ENCODE data around the gene SH3GL2. TPM values are rescaled to one million over a fixed set of nuclear protein-coding genes. Genes with fewer than 3 reads are reported as not detected.

SH3GL2 gene
- total RNA-seq, 1 donor from 2014 or later = under 0.01 TPM

DNA sequence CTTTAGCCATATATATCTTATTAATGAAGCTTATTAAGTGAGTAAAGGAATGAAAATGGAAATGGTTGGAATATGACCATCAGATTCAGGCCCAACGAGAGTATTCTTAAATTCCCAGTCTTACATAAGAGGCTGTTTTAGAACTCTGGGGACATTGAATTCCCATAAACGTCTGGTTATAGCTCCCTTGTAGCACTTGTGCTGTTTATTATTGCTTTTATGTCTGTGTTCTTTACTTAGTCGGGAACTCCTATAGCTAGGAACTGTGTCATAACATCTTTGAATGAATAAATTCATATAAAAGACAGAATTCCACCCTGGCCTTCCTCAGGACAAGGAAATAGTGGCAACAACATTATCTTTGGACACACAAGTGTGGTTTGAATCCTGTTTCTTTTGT is 58.4 kb downstream of the SH3GL2 start:
- Histone ChIP-seq H3K36me3 (ENCODE audit: control insufficient read depth in 3 of 3, insufficient read depth in 3 of 3, low read length in 3 of 3) (no peaks in the 10 kb centered on the region), H3K9me3 (ENCODE audit: control insufficient read depth in 3 of 3, low read length in 3 of 3) (peaks cover 0 to 2% (median 0%) of the 10 kb centered on the region in 3 donors), H3K27ac (ENCODE audit: low read depth, low read length) (no peak overlapping the region), H3K27me3 (ENCODE audit: control insufficient read depth in 3 of 3, insufficient read depth in 3 of 3, low read length in 3 of 3) (peaks cover 0 to 3% (median 0%) of the 10 kb centered on the region in 3 donors), H3K4me1 (ENCODE audit: control insufficient read depth in 3 of 3, insufficient read depth in 3 of 3, low read length in 3 of 3) (no peaks in the 10 kb centered on the region), H3K9ac (ENCODE audit: low read depth in 1 of 3, low read length in 3 of 3) (no peak overlapping the region), H3K4me3 (ENCODE audit: low read length in 3 of 3) (no peak overlapping the region)

- Histone ChIP-seq H3K9me3 (ENCODE audit: control insufficient read depth in 3 of 3, low read length in 3 of 3) (no peaks in the 10 kb centered on the region), H3K9ac (ENCODE audit: low read depth in 1 of 3, low read length in 3 of 3) (no peak overlapping the region), H3K4me3 (ENCODE audit: low read length in 3 of 3) (no peak overlapping the region), H3K27me3 (ENCODE audit: control insufficient read depth in 3 of 3, insufficient read depth in 3 of 3, low read length in 3 of 3) (no peaks in the 10 kb centered on the region), H3K36me3 (ENCODE audit: control insufficient read depth in 3 of 3, insufficient read depth in 3 of 3, low read length in 3 of 3) (no peaks in the 10 kb centered on the region), H3K4me1 (ENCODE audit: control insufficient read depth in 3 of 3, insufficient read depth in 3 of 3, low read length in 3 of 3) (no peaks in the 10 kb centered on the region), H3K27ac (ENCODE audit: low read depth, low read length) (no peak overlapping the region)
These were observed 69.7 kb downstream of the SH3GL2 start for GRCh38 chr9:17648516-17648915.

GRCh38 chr9:17651725-17652124 is 72.9 kb downstream of the SH3GL2 start:
- Histone ChIP-seq H3K9me3 (ENCODE audit: control insufficient read depth in 3 of 3, low read length in 3 of 3) (no peaks in the 10 kb centered on the region), H3K27ac (ENCODE audit: low read depth, low read length) (no peak overlapping the region), H3K27me3 (ENCODE audit: control insufficient read depth in 3 of 3, insufficient read depth in 3 of 3, low read length in 3 of 3) (no peaks in the 10 kb centered on the region), H3K36me3 (ENCODE audit: control insufficient read depth in 3 of 3, insufficient read depth in 3 of 3, low read length in 3 of 3) (no peaks in the 10 kb centered on the region), H3K4me1 (ENCODE audit: control insufficient read depth in 3 of 3, insufficient read depth in 3 of 3, low read length in 3 of 3) (no peaks in the 10 kb centered on the region), H3K4me3 (ENCODE audit: low read length in 3 of 3) (no peak overlapping the region), H3K9ac (ENCODE audit: low read depth in 1 of 3, low read length in 3 of 3) (no peak overlapping the region)

DNA sequence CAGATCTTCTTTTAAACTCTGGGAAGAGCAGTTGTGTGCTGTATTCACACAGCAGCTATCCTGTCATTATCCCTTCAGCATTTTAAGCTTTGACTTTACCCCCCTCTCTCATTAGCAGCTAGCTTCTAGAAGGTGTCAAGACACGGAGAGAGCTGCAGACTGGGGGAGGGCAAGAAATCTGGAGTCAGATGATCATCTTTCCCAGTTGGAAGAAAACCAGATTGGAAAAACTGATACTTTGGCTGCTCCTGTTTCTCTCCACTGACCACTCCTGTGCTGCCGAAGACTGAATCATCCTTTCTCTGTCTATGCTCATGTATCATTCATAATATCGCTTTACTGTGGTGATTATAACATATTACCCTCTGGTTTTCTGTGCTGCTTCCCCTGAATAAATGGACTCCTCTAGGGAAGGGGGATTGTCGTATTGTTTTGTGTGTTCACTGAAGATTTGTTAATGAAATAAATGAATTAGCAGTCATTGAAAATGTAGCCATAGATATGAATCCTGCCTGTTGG is 75.1 kb downstream of the SH3GL2 start:
- Histone ChIP-seq H3K9ac (ENCODE audit: low read depth in 1 of 3, low read length in 3 of 3) (no peak overlapping the region), H3K9me3 (ENCODE audit: control insufficient read depth in 3 of 3, low read length in 3 of 3) (no peaks in the 10 kb centered on the region), H3K27ac (ENCODE audit: low read depth, low read length) (no peak overlapping the region), H3K27me3 (ENCODE audit: control insufficient read depth in 3 of 3, insufficient read depth in 3 of 3, low read length in 3 of 3) (no peaks in the 10 kb centered on the region), H3K4me1 (ENCODE audit: control insufficient read depth in 3 of 3, insufficient read depth in 3 of 3, low read length in 3 of 3) (no peaks in the 10 kb centered on the region), H3K36me3 (ENCODE audit: control insufficient read depth in 3 of 3, insufficient read depth in 3 of 3, low read length in 3 of 3) (no peaks in the 10 kb centered on the region), H3K4me3 (ENCODE audit: low read length in 3 of 3) (no peak overlapping the region)

GRCh38 chr9:17656889-17657288 is 78.0 kb downstream of the SH3GL2 start:
- Histone ChIP-seq H3K36me3 (ENCODE audit: control insufficient read depth in 3 of 3, insufficient read depth in 3 of 3, low read length in 3 of 3) (no peaks in the 10 kb centered on the region), H3K4me1 (ENCODE audit: control insufficient read depth in 3 of 3, insufficient read depth in 3 of 3, low read length in 3 of 3) (no peaks in the 10 kb centered on the region), H3K27me3 (ENCODE audit: control insufficient read depth in 3 of 3, insufficient read depth in 3 of 3, low read length in 3 of 3) (no peaks in the 10 kb centered on the region), H3K27ac (ENCODE audit: low read depth, low read length) (no peak overlapping the region), H3K9me3 (ENCODE audit: control insufficient read depth in 3 of 3, low read length in 3 of 3) (no peaks in the 10 kb centered on the region), H3K9ac (ENCODE audit: low read depth in 1 of 3, low read length in 3 of 3) (no peak overlapping the region), H3K4me3 (ENCODE audit: low read length in 3 of 3) (no peak overlapping the region)

DNA sequence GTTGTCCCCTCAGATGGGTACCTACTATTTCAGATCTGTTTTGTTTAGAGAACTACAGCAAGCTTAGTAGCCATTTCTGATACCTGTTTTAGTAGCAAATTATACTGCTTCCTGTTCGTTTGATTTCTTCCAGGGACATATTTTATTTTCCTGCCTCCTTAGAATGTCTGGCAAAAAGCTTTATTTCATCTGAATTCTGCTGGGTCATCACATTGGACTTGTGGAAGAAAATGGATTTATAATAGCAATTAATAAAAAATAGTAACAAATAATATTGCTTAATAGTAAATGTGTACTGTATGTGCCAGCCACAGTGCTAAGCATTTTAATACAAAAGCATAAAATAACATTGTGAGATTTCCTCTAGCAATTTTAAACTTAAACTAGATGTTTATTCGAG is 79.4 kb downstream of the SH3GL2 start:
- Histone ChIP-seq H3K36me3 (ENCODE audit: control insufficient read depth in 3 of 3, insufficient read depth in 3 of 3, low read length in 3 of 3) (no peaks in the 10 kb centered on the region), H3K27me3 (ENCODE audit: control insufficient read depth in 3 of 3, insufficient read depth in 3 of 3, low read length in 3 of 3) (no peaks in the 10 kb centered on the region), H3K9me3 (ENCODE audit: control insufficient read depth in 3 of 3, low read length in 3 of 3) (no peaks in the 10 kb centered on the region), H3K9ac (ENCODE audit: low read depth in 1 of 3, low read length in 3 of 3) (no peak overlapping the region), H3K4me3 (ENCODE audit: low read length in 3 of 3) (no peak overlapping the region), H3K27ac (ENCODE audit: low read depth, low read length) (no peak overlapping the region), H3K4me1 (ENCODE audit: control insufficient read depth in 3 of 3, insufficient read depth in 3 of 3, low read length in 3 of 3) (no peaks in the 10 kb centered on the region)

GRCh38 chr9:17660158-17660557 is 81.3 kb downstream of the SH3GL2 start:
- Histone ChIP-seq H3K9me3 (ENCODE audit: control insufficient read depth in 3 of 3, low read length in 3 of 3) (no peaks in the 10 kb centered on the region), H3K27me3 (ENCODE audit: control insufficient read depth in 3 of 3, insufficient read depth in 3 of 3, low read length in 3 of 3) (no peaks in the 10 kb centered on the region)

DNA sequence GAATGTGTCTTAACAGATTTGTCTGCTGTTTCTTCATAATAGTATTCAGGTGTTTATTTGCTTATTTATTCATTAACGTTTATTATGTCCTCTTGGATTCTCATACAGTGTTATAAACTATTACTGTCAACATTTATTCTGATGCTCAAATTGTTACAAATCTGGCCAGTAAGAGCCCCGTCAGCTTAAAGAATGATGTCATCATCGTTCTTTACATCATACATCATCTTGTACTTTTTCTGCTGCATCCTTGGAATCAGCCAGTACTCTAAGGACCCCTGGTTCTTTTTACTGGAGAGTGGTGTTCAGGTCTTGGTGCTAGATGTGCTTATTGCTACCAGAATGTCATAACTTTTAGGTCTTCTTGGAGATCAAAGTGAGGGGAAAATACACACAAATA is 86.6 kb downstream of the SH3GL2 start:
- H3K9me3 ChIP-seq (ENCODE audit: control insufficient read depth in 3 of 3, low read length in 3 of 3) = no peaks in the 10 kb centered on the region
- H3K4me1 ChIP-seq (ENCODE audit: control insufficient read depth in 3 of 3, insufficient read depth in 3 of 3, low read length in 3 of 3) = no peaks in the 10 kb centered on the region
- no peaks in the 10 kb centered on the region for H3K36me3 ChIP-seq (ENCODE audit: control insufficient read depth in 3 of 3, insufficient read depth in 3 of 3, low read length in 3 of 3)
- H3K27ac ChIP-seq (ENCODE audit: low read depth, low read length) = no peak overlapping the region
- H3K9ac ChIP-seq (ENCODE audit: low read depth in 1 of 3, low read length in 3 of 3) = no peak overlapping the region
- peaks cover 0 to 2% (median 0%) of the 10 kb centered on the region in 3 donors for H3K27me3 ChIP-seq (ENCODE audit: control insufficient read depth in 3 of 3, insufficient read depth in 3 of 3, low read length in 3 of 3)
- no peak overlapping the region for H3K4me3 ChIP-seq (ENCODE audit: low read length in 3 of 3)

More at GRCh38 chr9:17660158-17660557, 81.3 kb downstream of the SH3GL2 start:
- Histone ChIP-seq H3K4me3 (ENCODE audit: low read length in 3 of 3) (no peak overlapping the region), H3K4me1 (ENCODE audit: control insufficient read depth in 3 of 3, insufficient read depth in 3 of 3, low read length in 3 of 3) (no peaks in the 10 kb centered on the region), H3K27ac (ENCODE audit: low read depth, low read length) (no peak overlapping the region), H3K36me3 (ENCODE audit: control insufficient read depth in 3 of 3, insufficient read depth in 3 of 3, low read length in 3 of 3) (no peaks in the 10 kb centered on the region), H3K9ac (ENCODE audit: low read depth in 1 of 3, low read length in 3 of 3) (no peak overlapping the region)

DNA sequence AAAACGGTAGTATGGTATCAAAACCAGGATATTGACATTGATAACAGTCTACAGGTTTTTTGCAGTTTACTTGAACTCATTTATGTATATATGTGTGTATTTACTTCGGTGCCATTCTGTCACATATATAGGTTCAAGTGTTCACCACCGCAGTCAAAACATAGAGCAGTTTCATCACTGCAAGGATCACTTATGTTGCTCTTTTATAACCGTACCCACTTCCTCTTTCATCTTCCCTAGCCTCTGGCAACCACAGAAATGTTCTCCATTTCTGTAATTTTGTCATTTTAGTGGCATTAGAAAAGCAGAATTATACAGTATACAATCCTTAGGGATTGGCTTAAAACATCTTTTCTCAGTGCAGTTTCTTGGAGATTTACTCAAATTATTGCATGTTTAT is 90.3 kb downstream of the SH3GL2 start:
- no peaks in the 10 kb centered on the region for H3K4me1 ChIP-seq (ENCODE audit: control insufficient read depth in 3 of 3, insufficient read depth in 3 of 3, low read length in 3 of 3)
- no peak overlapping the region for H3K4me3 ChIP-seq (ENCODE audit: low read length in 3 of 3)
- H3K36me3 ChIP-seq (ENCODE audit: control insufficient read depth in 3 of 3, insufficient read depth in 3 of 3, low read length in 3 of 3) = no peaks in the 10 kb centered on the region
- H3K27me3 ChIP-seq (ENCODE audit: control insufficient read depth in 3 of 3, insufficient read depth in 3 of 3, low read length in 3 of 3) = peaks cover 0 to 2% (median 0%) of the 10 kb centered on the region in 3 donors
- H3K27ac ChIP-seq (ENCODE audit: low read depth, low read length) = no peak overlapping the region
- H3K9ac ChIP-seq (ENCODE audit: low read depth in 1 of 3, low read length in 3 of 3) = no peak overlapping the region
- H3K9me3 ChIP-seq (ENCODE audit: control insufficient read depth in 3 of 3, low read length in 3 of 3) = no peaks in the 10 kb centered on the region

DNA sequence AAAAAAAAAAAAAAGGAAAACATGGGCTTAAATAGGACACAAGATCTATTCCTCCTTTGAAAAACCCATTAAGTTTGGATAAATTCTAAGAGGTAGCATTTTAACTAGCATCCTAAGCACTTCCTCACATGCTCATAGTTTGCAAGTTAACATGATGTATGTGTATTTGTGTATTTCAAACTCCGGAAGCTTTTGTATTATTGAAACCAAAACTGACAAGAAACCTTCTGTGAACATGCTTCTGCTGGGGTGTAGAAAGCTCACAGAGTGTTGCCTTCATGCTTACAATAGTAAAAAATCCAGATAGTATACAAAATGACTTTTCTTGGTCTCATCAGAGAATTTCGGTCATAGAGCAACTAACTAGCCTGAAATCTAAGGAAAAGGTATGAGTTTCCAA is 103.8 kb downstream of the SH3GL2 start:
- Histone ChIP-seq H3K4me1 (ENCODE audit: control insufficient read depth in 3 of 3, insufficient read depth in 3 of 3, low read length in 3 of 3) (no peaks in the 10 kb centered on the region), H3K27me3 (ENCODE audit: control insufficient read depth in 3 of 3, insufficient read depth in 3 of 3, low read length in 3 of 3) (no peaks in the 10 kb centered on the region), H3K4me3 (ENCODE audit: low read length in 3 of 3) (no peak overlapping the region), H3K9me3 (ENCODE audit: control insufficient read depth in 3 of 3, low read length in 3 of 3) (peaks cover 0 to 2% (median 0%) of the 10 kb centered on the region in 3 donors), H3K9ac (ENCODE audit: low read depth in 1 of 3, low read length in 3 of 3) (no peak overlapping the region), H3K36me3 (ENCODE audit: control insufficient read depth in 3 of 3, insufficient read depth in 3 of 3, low read length in 3 of 3) (no peaks in the 10 kb centered on the region), H3K27ac (ENCODE audit: low read depth, low read length) (no peak overlapping the region)

GRCh38 chr9:17688834-17689233 is 110.0 kb downstream of the SH3GL2 start:
- no peaks in the 10 kb centered on the region for H3K4me1 ChIP-seq (ENCODE audit: control insufficient read depth in 3 of 3, insufficient read depth in 3 of 3, low read length in 3 of 3)
- H3K27me3 ChIP-seq (ENCODE audit: control insufficient read depth in 3 of 3, insufficient read depth in 3 of 3, low read length in 3 of 3) = no peaks in the 10 kb centered on the region
- H3K4me3 ChIP-seq (ENCODE audit: low read length in 3 of 3) = no peak overlapping the region
- H3K36me3 ChIP-seq (ENCODE audit: control insufficient read depth in 3 of 3, insufficient read depth in 3 of 3, low read length in 3 of 3) = no peaks in the 10 kb centered on the region
- no peak overlapping the region for H3K9ac ChIP-seq (ENCODE audit: low read depth in 1 of 3, low read length in 3 of 3)
- H3K9me3 ChIP-seq (ENCODE audit: control insufficient read depth in 3 of 3, low read length in 3 of 3) = no peaks in the 10 kb centered on the region
- no peak overlapping the region for H3K27ac ChIP-seq (ENCODE audit: low read depth, low read length)

Measured in skeletal muscle tissue (tissue), 4 donors.